Endothelial cell (in vitro differentiated cells): Measurements from ENCODE around the gene HELZ. TPM values are rescaled to one million over a fixed set of nuclear protein-coding genes. Genes with fewer than 3 reads are reported as not detected.
"Not testable (repeated sequence)": the region's sequence is repeated elsewhere in the genome, so short reads cannot be mapped to it uniquely, and the experiment has no call there.

Experiments used
- DNase-seq: peaks from one replicate; pipeline ENCODE4 v3.0.0; 2021; ENCODE audit warnings: low spot score
- H3K27ac Mint-ChIP-seq: one replicate; pipeline ENCODE4 v1.8.0; 2021; ENCODE audit warnings: mixed read lengths, inconsistent platforms; ENCODE audit not compliant: unreplicated experiment
- H3K27me3 Mint-ChIP-seq: one replicate; pipeline ENCODE4 v1.8.0; 2021; ENCODE audit warnings: mild to moderate bottlenecking, moderate library complexity, mixed read lengths, inconsistent platforms; ENCODE audit not compliant: unreplicated experiment
- H3K36me3 Mint-ChIP-seq: one replicate; pipeline ENCODE4 v1.8.0; 2021; ENCODE audit warnings: mild to moderate bottlenecking, low read depth, mixed read lengths, inconsistent platforms; ENCODE audit not compliant: unreplicated experiment
- H3K4me1 Mint-ChIP-seq: one replicate; pipeline ENCODE4 v1.8.0; 2021; ENCODE audit warnings: mild to moderate bottlenecking, mixed read lengths, inconsistent platforms; ENCODE audit not compliant: unreplicated experiment
- H3K4me3 Mint-ChIP-seq: one replicate; pipeline ENCODE4 v1.8.0; 2021; ENCODE audit warnings: mild to moderate bottlenecking, mixed read lengths, inconsistent platforms; ENCODE audit not compliant: unreplicated experiment
- H3K9me3 Mint-ChIP-seq: one replicate; pipeline ENCODE4 v1.8.0; 2021; ENCODE audit warnings: mixed read lengths, inconsistent platforms; ENCODE audit not compliant: unreplicated experiment
- CTCF ChIP-seq: fragments of 200-600 bp; sonication (generic); IDR thresholded peaks from one replicate; pipeline ENCODE4 v1.5.0; 2021; ENCODE audit warnings: antibody characterized with exemption; ENCODE audit not compliant: unreplicated experiment
- total RNA-seq: library from RNA; stranded (reverse); fragmentation: NEBNext Ultra II Directional; extraction: Animal tissue kit (Norgen Biotek cat#: 25700); gene quantifications from one replicate; pipeline ENCODE4 v1.2.1, GENCODE V29; 2021; ENCODE audit not compliant: unreplicated experiment

Gene HELZ
- total RNA-seq, 1 donor from 2014 or later: 57.0 TPM

GRCh38 chr17:67289181-67289876, 44.3 kb upstream of the HELZ start:
- Mint-ChIP-seq H3K27ac (no peak overlapping the region), H3K4me3 (no peak overlapping the region), H3K36me3 (no peaks in the 10 kb centered on the region), H3K4me1 (peaks cover 2% of the 10 kb centered on the region), H3K9me3 (no peaks in the 10 kb centered on the region), H3K27me3 (peaks cover 3% of the 10 kb centered on the region)
- no peak for TF ChIP-seq CTCF
- DNase-seq: no peak

- not testable (repeated sequence) for H3K4me1 Mint-ChIP-seq, H3K27me3 Mint-ChIP-seq, H3K36me3 Mint-ChIP-seq, DNase-seq, H3K9me3 Mint-ChIP-seq, H3K4me3 Mint-ChIP-seq, H3K27ac Mint-ChIP-seq
Observed at GRCh38 chr17:67286826-67287225, 41.8 kb upstream of the HELZ start.

GRCh38 chr17:67285360-67285759, 40.4 kb upstream of the HELZ start:
- Mint-ChIP-seq H3K4me1 (no peaks in the 10 kb centered on the region), H3K9me3 (no peaks in the 10 kb centered on the region), H3K36me3 (no peaks in the 10 kb centered on the region), H3K4me3 (no peak overlapping the region), H3K27me3 (peaks cover 1% of the 10 kb centered on the region), H3K27ac (no peak overlapping the region)
- TF ChIP-seq CTCF: no peak
- DNase-seq: no peak

GRCh38 chr17:67283731-67284516, 38.9 kb upstream of the HELZ start:
- Mint-ChIP-seq H3K27me3 (no peaks in the 10 kb centered on the region), H3K36me3 (no peaks in the 10 kb centered on the region), H3K4me1 (no peaks in the 10 kb centered on the region), H3K27ac (no peak overlapping the region), H3K9me3 (no peaks in the 10 kb centered on the region), H3K4me3 (no peak overlapping the region)
- DNase-seq: no peak
- TF ChIP-seq CTCF: no peak

GRCh38 chr17:67281743-67282142, 36.7 kb upstream of the HELZ start:
- Mint-ChIP-seq H3K4me1 (no peaks in the 10 kb centered on the region), H3K9me3 (no peaks in the 10 kb centered on the region), H3K4me3 (no peak overlapping the region), H3K27ac (no peak overlapping the region), H3K36me3 (no peaks in the 10 kb centered on the region), H3K27me3 (no peaks in the 10 kb centered on the region)
- TF ChIP-seq CTCF: no peak
- DNase-seq: no peak
